ENCODE data around the gene ATCAY.

The ATCAY gene

DNA sequence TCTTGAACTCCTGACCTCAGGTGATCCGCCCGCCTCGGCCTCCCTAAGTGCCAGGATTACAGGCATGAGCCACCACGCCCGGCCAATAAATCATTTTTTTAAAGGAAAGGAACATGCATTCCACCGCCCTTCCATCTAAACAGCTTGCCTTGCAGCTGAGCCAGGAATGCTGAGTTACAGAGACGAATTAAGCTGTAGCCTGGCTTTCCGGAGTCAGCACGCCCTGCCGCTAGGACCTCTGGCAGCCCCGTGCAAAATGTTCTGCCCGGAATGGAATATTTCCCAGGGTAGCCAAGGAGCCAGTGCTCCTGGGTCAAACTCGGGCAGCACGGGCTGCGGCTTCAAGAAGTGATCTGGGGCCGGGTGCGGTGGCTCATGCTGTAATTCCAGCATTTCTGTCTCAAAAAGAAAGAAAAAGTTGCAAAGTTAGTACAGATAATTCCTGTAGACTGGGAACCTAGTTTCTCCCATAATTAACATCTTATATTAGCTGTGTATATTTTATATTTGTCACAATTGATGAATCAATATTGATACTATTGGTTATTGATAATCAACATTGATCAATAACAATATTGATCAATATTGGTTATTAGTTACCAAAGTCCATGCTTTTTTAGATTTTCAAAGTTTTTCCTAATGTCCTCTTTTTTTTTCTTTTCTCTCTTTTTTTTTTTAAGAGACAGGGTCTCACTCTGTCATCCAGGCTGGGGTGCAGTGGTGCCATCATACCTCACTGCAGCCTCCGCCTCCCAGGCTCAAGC is 19.2 kb downstream of the ATCAY start:
- Histone ChIP-seq H3K27ac (no peak overlapping the region), H3K9me3 (ENCODE audit: severe bottlenecking) (peaks cover 5% of the 10 kb centered on the region), H3K27me3 (ENCODE audit: insufficient read depth, low read depth, severe bottlenecking) (no peaks in the 10 kb centered on the region), H3K4me3 (ENCODE audit: low read depth, low read length) (no peak overlapping the region), H3K36me3 (peaks cover 62% of the 10 kb centered on the region)
- TF ChIP-seq, protein P1, sequence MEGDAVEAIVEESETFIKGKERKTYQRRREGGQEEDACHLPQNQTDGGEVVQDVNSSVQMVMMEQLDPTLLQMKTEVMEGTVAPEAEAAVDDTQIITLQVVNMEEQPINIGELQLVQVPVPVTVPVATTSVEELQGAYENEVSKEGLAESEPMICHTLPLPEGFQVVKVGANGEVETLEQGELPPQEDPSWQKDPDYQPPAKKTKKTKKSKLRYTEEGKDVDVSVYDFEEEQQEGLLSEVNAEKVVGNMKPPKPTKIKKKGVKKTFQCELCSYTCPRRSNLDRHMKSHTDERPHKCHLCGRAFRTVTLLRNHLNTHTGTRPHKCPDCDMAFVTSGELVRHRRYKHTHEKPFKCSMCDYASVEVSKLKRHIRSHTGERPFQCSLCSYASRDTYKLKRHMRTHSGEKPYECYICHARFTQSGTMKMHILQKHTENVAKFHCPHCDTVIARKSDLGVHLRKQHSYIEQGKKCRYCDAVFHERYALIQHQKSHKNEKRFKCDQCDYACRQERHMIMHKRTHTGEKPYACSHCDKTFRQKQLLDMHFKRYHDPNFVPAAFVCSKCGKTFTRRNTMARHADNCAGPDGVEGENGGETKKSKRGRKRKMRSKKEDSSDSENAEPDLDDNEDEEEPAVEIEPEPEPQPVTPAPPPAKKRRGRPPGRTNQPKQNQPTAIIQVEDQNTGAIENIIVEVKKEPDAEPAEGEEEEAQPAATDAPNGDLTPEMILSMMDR (IDR thresholded peaks at IDR 0.05; ENCODE audit: low read depth, low read length), result no peak
- DNase-seq, result no peak

DNA sequence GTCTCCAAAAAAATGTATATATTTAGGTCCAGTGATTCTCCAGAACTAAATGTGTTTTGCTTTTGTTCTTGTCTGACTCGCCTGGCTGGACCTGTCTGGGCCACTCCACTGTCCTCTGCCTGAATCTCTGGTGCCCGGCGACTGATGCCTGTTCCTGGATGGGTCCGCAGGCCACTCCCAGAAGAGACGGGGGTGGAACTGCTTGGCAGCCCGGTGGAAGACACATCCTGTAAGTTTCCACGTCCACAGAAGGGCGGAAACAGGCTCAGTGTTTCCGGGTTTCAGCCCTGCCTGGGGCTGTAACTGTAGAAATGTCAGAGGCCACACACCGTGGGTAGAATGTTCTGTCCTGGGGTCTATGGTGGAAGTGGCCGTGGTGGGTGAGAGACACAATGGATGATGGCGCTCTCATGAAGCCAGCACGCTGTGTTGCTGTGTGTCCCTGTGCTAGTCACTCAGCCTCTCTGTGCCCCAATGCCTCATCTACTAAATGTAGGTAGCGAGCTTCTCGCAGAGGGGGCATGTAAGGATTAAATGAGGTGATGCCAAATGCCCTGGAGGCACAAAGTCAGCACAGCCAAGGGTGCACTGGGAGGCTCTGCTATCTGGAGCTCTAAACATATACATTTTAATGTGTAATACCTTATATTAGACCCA is 22.0 kb downstream of the ATCAY start:
- Histone ChIP-seq H3K9me3 (ENCODE audit: severe bottlenecking) (peaks cover 5% of the 10 kb centered on the region), H3K36me3 (peaks cover 73% of the 10 kb centered on the region), H3K4me3 (ENCODE audit: low read depth, low read length) (no peak overlapping the region), H3K27me3 (ENCODE audit: insufficient read depth, low read depth, severe bottlenecking) (no peaks in the 10 kb centered on the region), H3K27ac (no peak overlapping the region)
- DNase-seq, result no peak
- TF ChIP-seq, protein P1 (IDR thresholded peaks at IDR 0.05; ENCODE audit: low read depth, low read length), result no peak

DNA sequence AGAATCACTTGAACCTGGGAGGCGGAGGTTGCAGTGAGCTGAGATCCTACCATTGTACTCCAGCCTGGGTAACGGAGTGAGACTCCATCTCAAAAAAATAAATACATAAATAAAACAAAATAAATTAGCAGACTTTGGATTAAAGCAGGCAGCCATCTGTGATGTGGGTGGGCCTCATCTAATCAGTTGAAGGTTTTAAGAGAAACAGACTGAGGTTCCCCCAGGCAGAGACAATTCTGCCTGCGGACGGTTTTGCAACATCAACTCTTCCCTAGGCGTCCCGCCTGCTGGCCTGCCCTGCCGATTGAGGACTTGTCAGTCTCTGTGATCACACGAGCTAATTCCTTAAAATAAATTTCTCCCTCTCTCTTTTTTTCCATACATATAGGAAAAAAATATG is 23.7 kb downstream of the ATCAY start:
- H3K9me3 ChIP-seq (ENCODE audit: severe bottlenecking), result no peaks in the 10 kb centered on the region
- no peak overlapping the region for H3K27ac ChIP-seq
- no peak for DNase-seq
- H3K4me3 ChIP-seq (ENCODE audit: low read depth, low read length), result no peak overlapping the region
- TF ChIP-seq, protein P1 (IDR thresholded peaks at IDR 0.05; ENCODE audit: low read depth, low read length), result no peak
- peaks cover 70% of the 10 kb centered on the region for H3K36me3 ChIP-seq
- H3K27me3 ChIP-seq (ENCODE audit: insufficient read depth, low read depth, severe bottlenecking), result no peaks in the 10 kb centered on the region

DNA sequence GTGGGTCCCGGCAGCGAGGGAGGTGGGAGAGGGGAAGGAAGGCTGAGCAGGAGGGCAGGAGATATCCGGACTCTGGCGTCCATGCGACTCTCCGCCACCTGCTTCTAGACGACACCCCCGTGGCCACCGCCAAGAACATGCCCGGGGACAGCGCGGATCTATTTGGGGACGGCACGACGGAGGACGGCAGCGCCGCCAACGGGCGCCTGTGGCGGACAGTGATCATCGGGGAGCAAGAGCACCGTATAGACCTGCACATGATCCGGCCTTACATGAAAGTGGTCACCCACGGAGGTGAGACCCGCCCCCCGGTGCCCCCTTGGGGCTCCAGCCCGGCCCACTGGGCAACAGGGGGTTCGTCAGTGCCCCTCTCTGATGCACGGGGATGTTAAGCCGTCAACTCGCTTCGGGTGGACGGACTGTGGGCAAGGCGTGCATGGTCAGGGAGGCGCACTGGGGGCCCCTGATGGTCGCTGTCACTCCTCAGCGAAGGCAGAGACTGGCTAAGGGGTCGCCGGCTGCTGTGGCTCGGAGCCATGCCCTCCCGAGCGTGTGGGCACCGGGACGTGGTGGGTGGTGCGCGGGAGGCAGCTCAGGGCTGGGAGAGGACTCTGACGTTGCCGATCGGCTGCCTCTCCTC is 27.3 kb downstream of the ATCAY start:
- DNase-seq, result no peak
- no peaks in the 10 kb centered on the region for H3K27me3 ChIP-seq (ENCODE audit: insufficient read depth, low read depth, severe bottlenecking)
- no peak overlapping the region for H3K27ac ChIP-seq
- peaks cover 16% of the 10 kb centered on the region for H3K9me3 ChIP-seq (ENCODE audit: severe bottlenecking)
- H3K36me3 ChIP-seq, result peaks cover 78% of the 10 kb centered on the region
- H3K4me3 ChIP-seq (ENCODE audit: low read depth, low read length), result no peak overlapping the region
- TF ChIP-seq, protein P1 (IDR thresholded peaks at IDR 0.05; ENCODE audit: low read depth, low read length), result no peak

DNA sequence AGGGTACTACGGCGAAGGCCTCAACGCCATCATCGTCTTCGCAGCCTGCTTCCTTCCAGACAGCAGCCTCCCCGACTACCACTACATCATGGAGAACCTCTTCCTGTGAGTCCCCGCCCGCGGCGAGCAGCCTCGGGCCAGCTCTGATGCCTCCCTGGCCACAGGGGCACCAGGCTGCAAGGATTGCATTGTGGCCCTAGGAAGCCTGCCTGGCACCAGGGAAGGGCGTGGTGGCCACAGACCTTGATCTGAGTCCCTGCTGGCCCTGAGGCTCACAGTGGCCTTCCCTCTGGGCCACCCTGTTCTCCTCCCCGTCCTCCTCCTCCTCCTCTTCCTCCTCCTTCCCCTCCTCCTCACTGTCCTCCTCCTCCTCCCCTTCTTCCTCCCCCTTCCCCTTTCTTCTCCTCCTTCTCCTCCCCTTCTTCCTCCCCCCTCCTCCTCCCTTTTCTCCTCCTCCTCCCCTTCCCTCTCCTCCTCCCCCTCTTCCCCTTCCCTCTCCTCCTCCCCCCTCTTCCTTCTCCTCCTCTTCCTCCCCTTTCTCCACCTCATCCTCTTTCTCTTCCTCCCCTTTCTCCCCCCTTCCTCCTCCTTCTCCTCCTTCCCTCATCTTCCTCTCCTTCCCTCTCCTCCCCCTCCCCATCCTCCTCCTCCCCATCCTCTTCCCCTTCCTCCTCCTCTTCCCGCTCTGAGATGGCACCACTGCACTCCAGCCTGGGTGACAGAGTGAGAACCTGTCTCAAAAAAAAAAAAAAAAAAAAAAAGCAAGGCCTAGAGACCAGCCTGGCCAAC is 28.0 kb downstream of the ATCAY start:
- H3K27ac ChIP-seq, result no peak overlapping the region
- no peaks in the 10 kb centered on the region for H3K27me3 ChIP-seq (ENCODE audit: insufficient read depth, low read depth, severe bottlenecking)
- no peak overlapping the region for H3K4me3 ChIP-seq (ENCODE audit: low read depth, low read length)
- H3K9me3 ChIP-seq (ENCODE audit: severe bottlenecking), result peaks cover 16% of the 10 kb centered on the region
- TF ChIP-seq, protein P1 (IDR thresholded peaks at IDR 0.05; ENCODE audit: low read depth, low read length), result no peak
- no peak for DNase-seq
- H3K36me3 ChIP-seq, result peaks cover 78% of the 10 kb centered on the region

Data from WERI-Rb-1 (cell line).